ENCODE results near the gene ALDH8A1. TPM values are rescaled to one million over a fixed set of nuclear protein-coding genes. Genes with fewer than 3 reads are reported as not detected.
A peak's percentile ranks its signal among the peaks of the same experiment; 100 is the strongest.
"Not testable (repeated sequence)": the region's sequence is repeated elsewhere in the genome, so short reads cannot be mapped to it uniquely, and the experiment has no call there.

Gene ALDH8A1
- total and polyA plus RNA-seq, 9 donors, result 0.41 to 2.2 (median 0.65) TPM

- no peaks in the 10 kb centered on the region for H3K27me3 ChIP-seq (ENCODE audit: control insufficient read depth, insufficient read depth, low read length)
- H3K4me3 ChIP-seq (ENCODE audit: low read length), result no peak overlapping the region
- no peaks in the 10 kb centered on the region for H3K9me3 ChIP-seq (replicated peaks; ENCODE audit: control insufficient read depth, low read depth, low read length)
- no peak overlapping the region for H3K27ac ChIP-seq (ENCODE audit: low read length)
- WGBS (ENCODE audit: insufficient coverage), result 90% methylated on average over 16 of the region's 17 CpGs
- H3K36me3 ChIP-seq (ENCODE audit: control insufficient read depth, insufficient read depth, low read length), result no peaks in the 10 kb centered on the region
- no peaks in the 10 kb centered on the region for H3K4me1 ChIP-seq (ENCODE audit: control insufficient read depth, insufficient read depth, low read length)
- no peak for DNase-seq
Observed at GRCh38 chr6:134918418-134918961, 31.4 kb downstream of the ALDH8A1 start.

GRCh38 chr6:134911547-134911946, 38.4 kb downstream of the ALDH8A1 start:
- H3K4me3 ChIP-seq (ENCODE audit: low read length), result no peak overlapping the region
- H3K4me1 ChIP-seq (ENCODE audit: control insufficient read depth, insufficient read depth, low read length), result peaks cover 2% of the 10 kb centered on the region
- no peak for DNase-seq
- H3K9me3 ChIP-seq (replicated peaks; ENCODE audit: control insufficient read depth, low read depth, low read length), result no peaks in the 10 kb centered on the region
- no peaks in the 10 kb centered on the region for H3K36me3 ChIP-seq (ENCODE audit: control insufficient read depth, insufficient read depth, low read length)
- H3K27me3 ChIP-seq (ENCODE audit: control insufficient read depth, insufficient read depth, low read length), result no peaks in the 10 kb centered on the region
- H3K27ac ChIP-seq (ENCODE audit: low read length), result no peak overlapping the region
- no CpG with 5 or more reads among the region's 1 CpG for WGBS (ENCODE audit: insufficient coverage)

GRCh38 chr6:134910593-134910935, 39.3 kb downstream of the ALDH8A1 start:
- Histone ChIP-seq H3K4me3 (ENCODE audit: low read length) (no peak overlapping the region), H3K27me3 (ENCODE audit: control insufficient read depth, insufficient read depth, low read length) (no peaks in the 10 kb centered on the region), H3K4me1 (ENCODE audit: control insufficient read depth, insufficient read depth, low read length) (peaks cover 2% of the 10 kb centered on the region), H3K9me3 (replicated peaks; ENCODE audit: control insufficient read depth, low read depth, low read length) (no peaks in the 10 kb centered on the region), H3K36me3 (ENCODE audit: control insufficient read depth, insufficient read depth, low read length) (no peaks in the 10 kb centered on the region), H3K27ac (ENCODE audit: low read length) (no peak overlapping the region)
- DNase-seq, result peak; percentile 18
- no CpG with 5 or more reads among the region's 1 CpG for WGBS (ENCODE audit: insufficient coverage)

GRCh38 chr6:134909701-134910592, 40.0 kb downstream of the ALDH8A1 start:
- peaks cover 2% of the 10 kb centered on the region for H3K4me1 ChIP-seq (ENCODE audit: control insufficient read depth, insufficient read depth, low read length)
- DNase-seq, result peak; percentile 16
- H3K36me3 ChIP-seq (ENCODE audit: control insufficient read depth, insufficient read depth, low read length), result no peaks in the 10 kb centered on the region
- no peaks in the 10 kb centered on the region for H3K27me3 ChIP-seq (ENCODE audit: control insufficient read depth, insufficient read depth, low read length)
- peak overlapping the region; percentile 44 for H3K27ac ChIP-seq (ENCODE audit: low read length)
- WGBS (ENCODE audit: insufficient coverage), result 35% methylated on average over 3 of the region's 11 CpGs
- H3K9me3 ChIP-seq (replicated peaks; ENCODE audit: control insufficient read depth, low read depth, low read length), result no peaks in the 10 kb centered on the region
- no peak overlapping the region for H3K4me3 ChIP-seq (ENCODE audit: low read length)

- Histone ChIP-seq H3K9me3 (replicated peaks; ENCODE audit: control insufficient read depth, low read depth, low read length) (no peaks in the 10 kb centered on the region), H3K4me1 (ENCODE audit: control insufficient read depth, insufficient read depth, low read length) (peaks cover 2% of the 10 kb centered on the region), H3K27ac (ENCODE audit: low read length) (peak overlapping the region; percentile 44), H3K4me3 (ENCODE audit: low read length) (no peak overlapping the region), H3K27me3 (ENCODE audit: control insufficient read depth, insufficient read depth, low read length) (no peaks in the 10 kb centered on the region), H3K36me3 (ENCODE audit: control insufficient read depth, insufficient read depth, low read length) (no peaks in the 10 kb centered on the region)
- peak; percentile 94 for DNase-seq
- WGBS (ENCODE audit: insufficient coverage), result 19% methylated on average over 11 of the region's 12 CpGs
Observed at GRCh38 chr6:134908906-134909516, 40.9 kb downstream of the ALDH8A1 start.

DNA sequence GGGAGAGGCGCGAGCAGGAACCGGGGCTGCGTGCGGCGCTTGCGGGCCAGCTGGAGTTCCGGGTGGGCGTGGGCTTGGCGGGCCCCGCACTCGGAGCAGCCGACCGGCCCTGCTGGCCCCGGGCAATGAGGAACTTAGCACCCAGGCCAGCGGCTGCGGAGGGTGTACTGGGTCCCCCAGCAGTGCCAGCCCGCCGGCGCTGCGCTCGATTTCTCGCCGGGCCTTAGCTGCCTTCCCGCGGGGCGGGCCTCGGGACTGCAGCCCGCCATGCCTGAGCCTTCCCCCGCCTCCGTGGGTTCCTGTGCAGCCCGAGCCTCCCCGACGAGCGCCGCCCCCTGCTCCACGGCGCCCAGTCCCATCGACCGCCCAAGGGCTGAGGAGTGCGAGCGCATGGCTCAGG, 45.2 kb downstream of the ALDH8A1 start:
- H3K4me3 ChIP-seq (ENCODE audit: low read length); H3K36me3 ChIP-seq (ENCODE audit: control insufficient read depth, insufficient read depth, low read length); DNase-seq; H3K4me1 ChIP-seq (ENCODE audit: control insufficient read depth, insufficient read depth, low read length); H3K9me3 ChIP-seq (replicated peaks; ENCODE audit: control insufficient read depth, low read depth, low read length); H3K27ac ChIP-seq (ENCODE audit: low read length); H3K27me3 ChIP-seq (ENCODE audit: control insufficient read depth, insufficient read depth, low read length): not testable (repeated sequence)
- WGBS (ENCODE audit: insufficient coverage), result 98% methylated on average over 10 of the region's 42 CpGs

DNA sequence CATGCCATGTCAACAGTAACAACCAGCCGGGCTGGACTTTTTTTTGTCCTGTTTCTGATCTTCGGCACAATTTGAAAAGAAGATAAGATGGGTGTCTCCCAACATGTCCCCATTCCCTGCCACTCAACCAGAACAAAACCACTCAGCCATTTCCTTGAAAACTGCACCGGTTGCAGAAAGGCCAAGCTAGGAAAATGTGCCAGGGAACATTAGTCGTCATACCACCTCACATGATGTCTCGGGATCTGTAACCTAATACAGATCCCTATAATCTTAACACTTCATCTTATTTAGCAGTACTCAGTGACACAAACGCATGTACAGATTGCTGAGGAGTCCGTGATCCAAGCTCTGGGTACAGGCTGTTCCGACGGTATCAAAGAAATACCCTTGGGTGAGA, 46.5 kb downstream of the ALDH8A1 start:
- Histone ChIP-seq H3K4me3 (ENCODE audit: low read length) (no peak overlapping the region), H3K4me1 (ENCODE audit: control insufficient read depth, insufficient read depth, low read length) (no peaks in the 10 kb centered on the region)

GRCh38 chr6:134902936-134903335, 47.0 kb downstream of the ALDH8A1 start:
- no peak overlapping the region for H3K27ac ChIP-seq (ENCODE audit: low read length)

More for the DNA sequence above, 46.5 kb downstream of the ALDH8A1 start:
- Histone ChIP-seq H3K27me3 (ENCODE audit: control insufficient read depth, insufficient read depth, low read length) (no peaks in the 10 kb centered on the region), H3K27ac (ENCODE audit: low read length) (no peak overlapping the region), H3K9me3 (replicated peaks; ENCODE audit: control insufficient read depth, low read depth, low read length) (no peaks in the 10 kb centered on the region), H3K36me3 (ENCODE audit: control insufficient read depth, insufficient read depth, low read length) (no peaks in the 10 kb centered on the region)
- DNase-seq, result no peak
- WGBS (ENCODE audit: insufficient coverage), result 67% methylated on average over 3 of the region's 9 CpGs

GRCh38 chr6:134902074-134902861, 47.6 kb downstream of the ALDH8A1 start:
- H3K4me3 ChIP-seq (ENCODE audit: low read length), result no peak overlapping the region
- no peaks in the 10 kb centered on the region for H3K4me1 ChIP-seq (ENCODE audit: control insufficient read depth, insufficient read depth, low read length)
- H3K27ac ChIP-seq (ENCODE audit: low read length), result no peak overlapping the region
- H3K9me3 ChIP-seq (replicated peaks; ENCODE audit: control insufficient read depth, low read depth, low read length), result no peaks in the 10 kb centered on the region
- H3K36me3 ChIP-seq (ENCODE audit: control insufficient read depth, insufficient read depth, low read length), result no peaks in the 10 kb centered on the region
- no peaks in the 10 kb centered on the region for H3K27me3 ChIP-seq (ENCODE audit: control insufficient read depth, insufficient read depth, low read length)
- no peak for DNase-seq
- WGBS (ENCODE audit: insufficient coverage), result 67% methylated on average over 8 of the region's 9 CpGs

More at GRCh38 chr6:134902936-134903335, 47.0 kb downstream of the ALDH8A1 start:
- H3K4me3 ChIP-seq (ENCODE audit: low read length), result no peak overlapping the region
- no peaks in the 10 kb centered on the region for H3K36me3 ChIP-seq (ENCODE audit: control insufficient read depth, insufficient read depth, low read length)
- H3K4me1 ChIP-seq (ENCODE audit: control insufficient read depth, insufficient read depth, low read length), result no peaks in the 10 kb centered on the region
- no peak for DNase-seq
- no CpG with 5 or more reads among the region's 3 CpGs for WGBS (ENCODE audit: insufficient coverage)
- H3K9me3 ChIP-seq (replicated peaks; ENCODE audit: control insufficient read depth, low read depth, low read length), result no peaks in the 10 kb centered on the region
- H3K27me3 ChIP-seq (ENCODE audit: control insufficient read depth, insufficient read depth, low read length), result no peaks in the 10 kb centered on the region

- DNase-seq, result no peak
- Histone ChIP-seq H3K36me3 (ENCODE audit: control insufficient read depth, insufficient read depth, low read length) (no peaks in the 10 kb centered on the region), H3K4me1 (ENCODE audit: control insufficient read depth, insufficient read depth, low read length) (no peaks in the 10 kb centered on the region), H3K9me3 (replicated peaks; ENCODE audit: control insufficient read depth, low read depth, low read length) (no peaks in the 10 kb centered on the region), H3K27ac (ENCODE audit: low read length) (no peak overlapping the region), H3K27me3 (ENCODE audit: control insufficient read depth, insufficient read depth, low read length) (no peaks in the 10 kb centered on the region), H3K4me3 (ENCODE audit: low read length) (no peak overlapping the region)
- WGBS (ENCODE audit: insufficient coverage), result no CpG with 5 or more reads among the region's 4 CpGs
Observed at GRCh38 chr6:134898575-134898974, 51.3 kb downstream of the ALDH8A1 start.
